ENCODE measurements around the gene QSER1.

DNA sequence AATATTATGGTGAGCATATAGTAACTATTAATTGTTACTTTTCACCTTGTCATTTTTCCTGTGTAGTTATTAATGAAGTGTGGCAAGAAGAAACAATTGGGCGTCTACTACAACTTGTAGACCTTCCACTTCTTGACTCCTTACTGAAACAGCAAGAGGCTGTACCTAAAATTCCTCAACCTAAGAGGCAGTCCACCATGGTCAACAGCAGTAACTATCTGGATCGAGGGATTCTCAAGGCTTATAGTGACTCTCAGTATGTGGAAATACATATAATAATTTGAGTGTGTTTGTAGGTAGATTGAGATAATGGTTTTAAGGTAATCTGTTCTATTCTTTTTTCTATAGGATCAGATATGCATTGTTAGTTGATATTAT, 135.9 kb downstream of the QSER1 start:
- no peak for TF ChIP-seq POLR2AphosphoS5 (IDR thresholded peaks at IDR 0.05)
- TF ChIP-seq, protein P1, sequence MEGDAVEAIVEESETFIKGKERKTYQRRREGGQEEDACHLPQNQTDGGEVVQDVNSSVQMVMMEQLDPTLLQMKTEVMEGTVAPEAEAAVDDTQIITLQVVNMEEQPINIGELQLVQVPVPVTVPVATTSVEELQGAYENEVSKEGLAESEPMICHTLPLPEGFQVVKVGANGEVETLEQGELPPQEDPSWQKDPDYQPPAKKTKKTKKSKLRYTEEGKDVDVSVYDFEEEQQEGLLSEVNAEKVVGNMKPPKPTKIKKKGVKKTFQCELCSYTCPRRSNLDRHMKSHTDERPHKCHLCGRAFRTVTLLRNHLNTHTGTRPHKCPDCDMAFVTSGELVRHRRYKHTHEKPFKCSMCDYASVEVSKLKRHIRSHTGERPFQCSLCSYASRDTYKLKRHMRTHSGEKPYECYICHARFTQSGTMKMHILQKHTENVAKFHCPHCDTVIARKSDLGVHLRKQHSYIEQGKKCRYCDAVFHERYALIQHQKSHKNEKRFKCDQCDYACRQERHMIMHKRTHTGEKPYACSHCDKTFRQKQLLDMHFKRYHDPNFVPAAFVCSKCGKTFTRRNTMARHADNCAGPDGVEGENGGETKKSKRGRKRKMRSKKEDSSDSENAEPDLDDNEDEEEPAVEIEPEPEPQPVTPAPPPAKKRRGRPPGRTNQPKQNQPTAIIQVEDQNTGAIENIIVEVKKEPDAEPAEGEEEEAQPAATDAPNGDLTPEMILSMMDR (IDR thresholded peaks at IDR 0.05) = no peak
- no peak for TF ChIP-seq EP300 (IDR thresholded peaks at IDR 0.05)
- TF ChIP-seq POLR2A (IDR thresholded peaks at IDR 0.05) = no peak
